ENCODE results near the gene ERN1.

GRCh38 chr17:64084940-64085649 is 44.8 kb downstream of the ERN1 start:
- TF ChIP-seq EZH2 (optimal IDR thresholded peaks at IDR 0.05; ENCODE audit: low read depth, low read length) (no peak), CTCF (IDR thresholded peaks at IDR 0.05; ENCODE audit: low read length) (no peak)
